GM19035 (cell line): ENCODE measurements around the gene PARPBP.
"Not testable (repeated sequence)": the region's sequence is repeated elsewhere in the genome, so short reads cannot be mapped to it uniquely, and the experiment has no call there.

Experiments
- ATAC-seq: cut with Tn5 transposase; IDR thresholded peaks from one replicate; pipeline ENCODE4 v1.9.1; 2021; ENCODE audit not compliant: unreplicated experiment

The PARPBP gene

GRCh38 chr12:102147062-102147587 lies 27.1 kb downstream of the PARPBP start:
- ATAC-seq = not testable (repeated sequence)

DNA sequence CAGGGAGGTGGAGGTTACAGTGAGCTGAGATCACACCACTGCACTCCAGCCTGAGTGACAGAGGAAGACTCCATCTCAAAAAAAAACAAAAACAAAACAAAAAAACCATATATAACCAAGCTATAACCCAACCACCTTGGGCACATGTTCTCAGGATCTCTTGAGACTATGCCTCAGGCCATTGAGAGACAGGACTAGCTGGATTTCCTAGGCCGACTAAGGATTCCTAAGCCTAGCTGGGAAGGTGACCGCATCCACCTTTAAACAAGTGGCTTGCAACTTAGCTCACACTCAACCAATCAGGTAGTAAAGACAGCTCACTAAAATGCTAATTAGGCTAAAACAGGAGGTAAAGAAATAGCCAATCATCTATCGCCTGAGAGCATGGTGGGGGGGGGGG lies 35.2 kb downstream of the PARPBP start:
- not testable (repeated sequence) for ATAC-seq

DNA sequence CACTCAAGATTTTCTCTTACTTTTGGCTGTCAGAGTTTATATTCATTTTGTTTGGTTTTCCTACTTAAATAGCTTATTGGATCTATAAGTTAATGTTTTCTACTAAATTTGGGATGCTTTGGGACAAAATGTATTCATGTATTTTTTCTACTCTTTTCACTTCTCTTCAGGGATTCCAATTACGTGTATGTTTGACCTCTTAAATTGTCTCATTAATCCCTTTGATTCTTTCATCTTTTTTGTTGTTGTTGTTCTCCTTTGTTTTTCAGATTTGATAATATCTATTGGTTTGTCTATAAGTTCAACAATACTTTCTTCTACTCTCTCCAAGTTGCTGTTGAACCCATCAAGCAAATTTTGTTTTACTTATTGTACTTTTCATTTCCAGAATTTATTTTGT lies 43.4 kb downstream of the PARPBP start:
- no peak for ATAC-seq

GRCh38 chr12:102167821-102168604 lies 48.0 kb downstream of the PARPBP start:
- peak; percentile 62 for ATAC-seq

DNA sequence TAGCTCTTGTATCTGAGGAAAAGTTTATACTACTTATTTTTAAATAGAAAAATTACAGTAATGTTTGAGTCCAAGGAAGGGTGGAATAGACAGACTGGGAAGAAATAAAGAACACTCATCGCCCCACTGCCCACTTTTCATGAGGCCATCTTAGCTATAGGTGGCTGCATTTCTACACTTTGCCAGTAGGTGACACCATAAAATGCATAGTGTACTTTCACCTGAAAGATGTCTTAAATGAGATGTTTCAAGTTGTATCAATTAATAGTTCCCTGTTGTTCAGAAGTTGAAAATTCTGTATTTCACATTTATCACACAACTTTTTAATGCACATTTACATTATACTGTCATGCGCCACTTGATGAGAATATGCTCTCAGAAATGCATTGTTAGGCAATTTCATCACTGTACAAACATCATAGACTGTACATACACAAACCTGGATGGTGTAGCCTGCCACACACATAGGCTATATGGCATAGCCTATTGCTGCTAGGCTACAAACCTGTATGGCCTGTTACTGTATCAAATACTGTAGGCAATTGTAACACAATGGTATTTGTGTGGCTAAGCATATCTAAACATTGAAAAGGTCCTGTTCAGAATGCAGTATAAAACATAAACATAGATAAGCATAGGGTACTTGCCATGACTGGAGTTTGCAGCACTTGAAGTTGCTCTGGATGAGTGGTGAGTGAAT lies 50.1 kb downstream of the PARPBP start:
- no peak for ATAC-seq

GRCh38 chr12:102171951-102172350 lies 52.0 kb downstream of the PARPBP start:
- ATAC-seq = no peak

DNA sequence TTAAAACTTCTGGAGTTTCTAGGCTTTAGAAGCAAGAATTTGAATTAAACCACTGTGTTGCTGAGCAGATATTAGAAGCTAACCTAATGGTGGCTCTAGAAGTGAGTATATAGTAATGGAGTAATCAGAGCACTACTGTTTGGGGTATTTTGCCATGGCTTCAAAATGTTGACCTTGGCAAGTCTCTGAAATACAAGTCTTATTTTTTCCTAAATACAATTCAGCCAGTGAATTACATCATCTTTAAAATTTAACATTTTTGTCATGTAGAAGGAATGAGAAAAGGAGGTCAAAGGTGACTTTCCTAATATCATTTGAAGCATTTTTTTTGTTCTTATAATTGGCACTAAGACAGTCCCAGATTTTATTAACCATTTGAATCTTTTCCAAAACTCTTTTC lies 52.5 kb downstream of the PARPBP start:
- ATAC-seq = no peak

- no peak for ATAC-seq
These were observed 54.1 kb downstream of the PARPBP start for GRCh38 chr12:102174117-102174516.

DNA sequence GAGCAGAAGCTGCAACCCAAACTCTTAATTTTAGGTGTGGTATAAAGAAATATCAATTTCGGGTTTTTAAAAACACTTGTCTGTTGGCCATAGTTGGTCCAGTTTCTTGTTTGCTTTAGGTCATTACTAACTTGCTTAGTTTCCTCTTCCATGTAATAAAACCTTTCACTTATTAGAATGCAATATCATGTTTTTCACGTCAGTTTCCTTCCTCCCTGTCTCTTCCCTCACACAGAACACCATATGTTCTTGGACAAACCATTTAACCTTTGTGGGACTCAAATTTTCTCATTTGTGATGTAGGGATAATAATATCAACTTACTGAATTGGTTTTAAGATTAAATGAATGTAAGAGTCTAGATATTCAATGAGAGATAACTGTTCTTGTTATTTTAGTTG lies 54.8 kb downstream of the PARPBP start:
- no peak for ATAC-seq

DNA sequence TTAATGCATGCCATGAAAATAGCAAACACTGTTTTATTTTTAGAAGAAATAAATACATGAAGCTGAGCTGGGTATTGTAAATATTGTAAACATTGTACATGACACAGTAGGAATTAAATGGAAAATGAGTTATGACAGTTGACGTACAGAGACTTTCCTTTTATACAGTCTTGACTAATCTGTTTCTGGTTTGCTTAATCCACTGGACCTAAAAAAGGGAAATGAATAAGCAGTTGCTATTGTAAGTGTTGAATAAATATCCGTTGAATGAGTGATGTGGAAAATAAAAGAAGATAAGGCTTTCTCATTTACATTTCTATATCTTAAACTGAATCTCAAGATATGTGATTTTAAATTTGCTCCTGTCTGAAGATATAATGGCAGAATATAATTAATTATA lies 62.7 kb downstream of the PARPBP start:
- no peak for ATAC-seq

- no peak for ATAC-seq
These were observed 75.8 kb downstream of the PARPBP start for GRCh38 chr12:102195826-102196225.

- ATAC-seq = peak; percentile 87
These were observed 77.8 kb downstream of the PARPBP start, which contains the start of gene PMCH for GRCh38 chr12:102197789-102198188. Gene PMCH, minus strand, starts transcription at chr12:102197833. Its CDS starts 63 bp downstream, at chr12:102197770.

- ATAC-seq = no peak
These were observed 81.6 kb downstream of the PARPBP start for GRCh38 chr12:102201436-102202061.

GRCh38 chr12:102202556-102202955 lies 82.6 kb downstream of the PARPBP start:
- no peak for ATAC-seq

DNA sequence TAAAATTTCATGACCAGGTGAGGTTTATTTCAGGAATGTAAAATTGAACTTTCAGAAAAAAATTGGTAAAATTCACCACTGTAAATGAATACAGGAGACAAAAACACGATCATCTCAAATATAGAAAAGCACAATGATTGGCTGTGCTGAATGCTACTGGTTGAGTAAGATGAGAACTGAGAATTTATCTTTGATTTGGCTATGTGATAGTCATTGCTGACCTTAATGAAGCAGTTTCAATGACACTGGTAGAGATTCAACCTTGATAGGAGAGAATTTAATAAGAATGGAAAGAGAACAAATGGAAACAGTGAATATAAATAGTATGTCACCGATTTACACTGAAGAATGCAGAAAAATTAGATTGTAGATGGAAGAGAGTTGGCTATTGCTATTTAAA lies 84.0 kb downstream of the PARPBP start:
- ATAC-seq = no peak

DNA sequence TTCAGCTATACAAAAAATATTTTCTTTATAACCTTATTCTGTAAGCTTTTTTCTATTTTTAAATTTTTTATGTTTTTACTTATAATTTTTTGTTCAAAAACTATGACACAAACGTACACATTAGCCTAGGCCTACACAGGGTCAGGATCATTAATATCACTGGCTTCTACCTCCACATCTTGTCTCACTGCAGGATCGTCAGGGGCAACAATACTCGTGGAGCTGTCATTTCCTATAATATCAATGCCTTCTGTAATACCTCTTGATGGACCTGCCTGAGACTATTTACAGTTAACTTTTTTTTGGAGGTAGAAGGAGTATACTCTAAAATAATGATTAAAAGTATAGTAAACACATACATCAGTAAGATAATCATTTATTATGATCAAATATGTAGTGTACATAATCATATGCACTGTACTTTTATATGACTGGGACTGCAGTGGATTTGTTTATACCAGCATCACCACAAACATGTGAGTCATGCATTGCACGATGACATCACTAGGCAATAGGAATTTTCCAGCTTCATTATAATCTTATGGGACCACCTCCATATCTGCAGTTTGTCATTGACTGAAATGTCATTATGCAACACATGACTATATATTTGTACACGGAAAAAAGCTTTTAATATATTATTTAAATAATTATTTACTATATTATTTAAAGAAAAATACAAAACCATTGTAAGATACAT lies 96.2 kb downstream of the PARPBP start:
- ATAC-seq = no peak

DNA sequence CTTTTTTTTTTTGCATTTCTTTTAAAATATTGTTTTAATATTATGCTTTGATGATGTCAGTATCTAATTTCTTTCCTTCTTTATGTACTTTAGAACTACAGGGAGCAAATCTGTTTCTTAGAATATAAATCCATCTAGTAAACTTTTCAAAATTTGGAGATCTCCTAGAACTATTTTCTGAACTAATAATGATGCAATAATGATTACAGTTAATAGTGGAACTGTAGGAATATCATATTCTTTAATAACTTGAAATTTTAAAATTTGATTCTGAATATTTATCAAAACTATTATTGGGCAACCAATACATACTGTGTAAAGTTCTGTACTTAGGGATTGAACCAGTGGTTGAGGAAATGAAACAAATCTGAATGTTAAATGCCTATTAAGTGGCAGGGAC lies 100.8 kb downstream of the PARPBP start:
- ATAC-seq = no peak

- ATAC-seq = no peak
These were observed 108.0 kb downstream of the PARPBP start for GRCh38 chr12:102227954-102228353.

GRCh38 chr12:102232036-102232435 lies 112.1 kb downstream of the PARPBP start:
- ATAC-seq = no peak

DNA sequence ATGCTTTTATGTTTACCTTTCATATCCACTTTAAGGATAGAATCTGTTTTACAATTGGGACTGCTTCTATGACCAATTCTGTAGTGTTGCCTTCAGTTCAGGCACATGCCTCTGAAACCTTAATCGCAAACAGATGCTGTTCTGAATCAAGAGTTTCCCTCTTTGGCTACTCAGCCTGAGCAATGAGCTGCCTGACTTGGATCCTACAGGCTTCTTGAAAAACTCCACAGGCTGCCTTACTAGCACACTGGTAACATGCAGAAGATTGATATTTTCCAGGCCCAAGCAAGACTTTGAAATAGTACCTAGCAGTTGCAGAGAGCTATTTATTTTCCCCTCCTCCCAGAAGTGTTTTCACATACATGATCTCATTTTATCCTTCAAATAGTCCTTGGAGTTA lies 112.5 kb downstream of the PARPBP start:
- no peak for ATAC-seq

GRCh38 chr12:102234599-102234998 lies 114.6 kb downstream of the PARPBP start:
- no peak for ATAC-seq
